Skin epidermis (tissue), 12 donors: Measurements from ENCODE around the gene AMZ1.
"Not testable (repeated sequence)": the region's sequence is repeated elsewhere in the genome, so short reads cannot be mapped to it uniquely, and the experiment has no call there.

Experiments used
- H3K27ac ChIP-seq, 21 experiments: fragments of 200-600 bp; sonication (generic) in 11 of 21; one replicate each; pipeline ENCODE4 v1.5.0; 2020; ENCODE audit warnings: mild to moderate bottlenecking in 3 of 21, inconsistent platforms in 2 of 21, moderate library complexity in 2 of 21
- H3K4me3 ChIP-seq, 7 experiments: fragments of 200-600 bp; sonication (generic) in 2 of 7; one replicate each; pipeline ENCODE4 v1.5.0; 2020; ENCODE audit warnings: inconsistent platforms in 2 of 7, mild to moderate bottlenecking in 2 of 7, moderate library complexity in 1 of 7

Gene AMZ1

GRCh38 chr7:2665359-2665791 is 22.6 kb upstream of the AMZ1 start:
- H3K4me3 ChIP-seq, result no peak overlapping the region
- H3K27ac ChIP-seq, result no peak overlapping the region

DNA sequence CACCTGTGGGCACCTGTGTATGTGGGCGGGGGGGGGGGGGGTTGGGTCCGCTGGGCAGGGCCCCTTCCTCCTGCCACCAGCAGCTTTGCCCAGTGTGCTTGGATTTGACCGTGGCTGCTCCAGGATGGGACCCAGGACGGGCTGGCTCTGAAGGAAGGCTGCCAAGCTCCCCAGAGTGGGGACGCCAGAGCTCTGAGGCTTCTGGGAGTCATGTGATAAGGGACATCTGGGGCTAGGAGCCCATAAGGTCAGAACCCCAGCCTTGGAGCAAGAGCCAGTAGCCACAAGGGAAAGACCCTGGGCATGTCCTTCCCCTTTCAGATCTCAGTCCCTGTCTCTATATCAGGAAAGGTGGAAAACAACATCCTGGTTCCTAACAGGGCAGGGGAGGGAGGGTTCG is 21.8 kb upstream of the AMZ1 start:
- Histone ChIP-seq H3K4me3 (no peak overlapping the region), H3K27ac (no peak overlapping the region)

- H3K27ac ChIP-seq, result no peak overlapping the region
Measured at GRCh38 chr7:2666588-2667250, 21.3 kb upstream of the AMZ1 start.

GRCh38 chr7:2667843-2668242 is 20.2 kb upstream of the AMZ1 start:
- no peak overlapping the region for H3K27ac ChIP-seq
- H3K4me3 ChIP-seq, result no peak overlapping the region

More at GRCh38 chr7:2666588-2667250, 21.3 kb upstream of the AMZ1 start:
- no peak overlapping the region for H3K4me3 ChIP-seq

- Histone ChIP-seq H3K4me3 (no peak overlapping the region), H3K27ac (no peak overlapping the region)
Measured at GRCh38 chr7:2668401-2668800, 19.6 kb upstream of the AMZ1 start.

DNA sequence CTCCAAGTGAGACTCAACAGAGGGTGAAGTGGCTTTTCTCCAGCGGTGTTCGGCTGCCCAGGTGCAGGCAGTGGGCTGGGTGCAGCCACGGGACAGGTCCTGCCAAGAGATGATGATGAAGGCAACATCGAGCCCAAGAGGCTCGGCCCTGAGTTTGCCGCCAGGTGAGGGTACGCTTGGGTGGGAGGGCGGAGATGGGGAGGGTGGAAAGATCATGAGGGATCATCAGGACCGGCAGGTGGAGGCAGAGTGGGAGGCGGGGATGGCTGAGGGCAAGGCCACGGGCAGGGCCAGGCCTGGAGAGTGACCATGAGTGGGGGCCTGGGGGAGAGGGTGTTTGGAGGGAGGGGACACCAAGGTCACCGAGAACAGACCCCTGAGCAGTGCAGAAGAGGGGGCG is 17.8 kb upstream of the AMZ1 start:
- H3K4me3 ChIP-seq, result no peak overlapping the region
- no peak overlapping the region for H3K27ac ChIP-seq

DNA sequence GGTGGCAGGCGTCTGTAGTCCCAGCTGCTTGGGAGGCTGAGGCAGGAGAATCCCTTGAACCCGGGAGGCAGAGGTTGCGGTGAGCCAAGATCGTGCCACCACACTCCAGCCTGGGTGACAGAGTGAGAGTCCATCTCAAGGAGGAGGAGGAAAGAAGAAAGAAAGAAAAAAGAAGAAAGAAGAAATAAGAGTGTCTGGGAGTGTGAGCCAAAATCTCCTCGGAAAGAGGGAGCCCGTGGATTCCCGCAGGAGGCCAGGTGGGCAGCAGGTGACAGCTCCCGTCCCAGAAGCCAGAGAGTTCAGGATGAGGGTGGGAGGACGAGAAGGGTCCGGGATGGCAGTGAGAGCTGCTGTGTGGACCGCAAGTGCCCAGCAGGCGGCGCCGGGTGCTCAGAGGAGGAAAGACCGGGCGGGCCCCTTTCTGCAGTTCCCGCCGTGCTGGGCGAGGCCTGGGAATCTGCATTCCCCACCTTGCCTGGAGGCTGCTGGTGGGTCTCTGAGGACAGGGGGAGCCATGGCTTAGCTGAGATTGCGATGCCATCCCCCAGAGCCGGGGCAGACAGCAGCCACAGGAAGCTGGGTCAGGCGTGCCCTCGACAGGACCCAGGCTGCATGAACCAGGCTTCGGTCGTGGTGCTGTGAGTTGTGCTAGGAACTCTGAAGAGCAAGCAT is 17.1 kb upstream of the AMZ1 start:
- Histone ChIP-seq H3K27ac (no peak overlapping the region), H3K4me3 (no peak overlapping the region)

DNA sequence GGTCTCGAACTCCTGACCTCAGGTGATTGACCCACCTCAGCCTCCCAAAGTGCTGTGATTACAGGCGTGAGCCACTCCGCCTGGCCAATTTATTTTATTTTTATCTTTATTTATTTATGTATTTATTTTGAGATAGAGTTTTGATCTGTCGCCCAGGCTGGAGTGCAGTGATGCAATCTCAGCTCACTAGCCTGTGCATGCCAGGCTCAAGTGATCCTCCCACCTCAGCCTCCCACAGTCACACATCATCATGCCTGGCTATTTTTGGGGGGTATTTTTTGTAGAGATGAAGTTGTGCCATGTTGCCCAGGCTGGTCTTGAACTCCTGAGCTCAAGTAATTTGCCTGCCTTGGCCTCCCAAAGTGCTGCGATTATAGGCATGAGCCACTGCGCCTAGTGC is 14.8 kb upstream of the AMZ1 start:
- H3K27ac ChIP-seq, H3K4me3 ChIP-seq: not testable (repeated sequence)

- no peak overlapping the region for H3K27ac ChIP-seq
- no peak overlapping the region for H3K4me3 ChIP-seq
Measured at GRCh38 chr7:2673934-2674333, 14.1 kb upstream of the AMZ1 start.

- H3K4me3 ChIP-seq, result no peak overlapping the region
- no peak overlapping the region for H3K27ac ChIP-seq
Measured at GRCh38 chr7:2675256-2675764, 12.7 kb upstream of the AMZ1 start.

DNA sequence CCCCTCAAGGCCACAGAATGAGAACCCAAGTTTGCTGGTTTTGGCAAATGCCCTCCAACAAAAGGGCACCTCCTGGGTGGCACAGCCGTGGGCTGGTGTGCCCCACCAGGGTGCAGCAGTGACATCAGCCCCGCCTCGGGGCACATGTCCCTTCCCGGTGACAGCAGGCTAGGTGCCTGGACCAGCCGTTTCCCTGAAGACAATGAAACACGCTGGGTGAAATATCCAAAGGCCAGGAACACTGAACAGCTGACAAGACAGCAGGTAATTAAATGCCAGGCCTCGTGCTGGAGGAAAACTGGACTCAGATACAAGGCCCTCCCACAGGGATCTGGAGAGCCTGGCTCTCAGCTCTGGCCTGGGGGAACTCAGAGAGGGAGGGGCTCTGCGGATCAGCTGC is 11.4 kb upstream of the AMZ1 start:
- not testable (repeated sequence) for H3K27ac ChIP-seq, H3K4me3 ChIP-seq

- H3K4me3 ChIP-seq, H3K27ac ChIP-seq: not testable (repeated sequence)
Measured at GRCh38 chr7:2678454-2678853, 9.5 kb upstream of the AMZ1 start.

DNA sequence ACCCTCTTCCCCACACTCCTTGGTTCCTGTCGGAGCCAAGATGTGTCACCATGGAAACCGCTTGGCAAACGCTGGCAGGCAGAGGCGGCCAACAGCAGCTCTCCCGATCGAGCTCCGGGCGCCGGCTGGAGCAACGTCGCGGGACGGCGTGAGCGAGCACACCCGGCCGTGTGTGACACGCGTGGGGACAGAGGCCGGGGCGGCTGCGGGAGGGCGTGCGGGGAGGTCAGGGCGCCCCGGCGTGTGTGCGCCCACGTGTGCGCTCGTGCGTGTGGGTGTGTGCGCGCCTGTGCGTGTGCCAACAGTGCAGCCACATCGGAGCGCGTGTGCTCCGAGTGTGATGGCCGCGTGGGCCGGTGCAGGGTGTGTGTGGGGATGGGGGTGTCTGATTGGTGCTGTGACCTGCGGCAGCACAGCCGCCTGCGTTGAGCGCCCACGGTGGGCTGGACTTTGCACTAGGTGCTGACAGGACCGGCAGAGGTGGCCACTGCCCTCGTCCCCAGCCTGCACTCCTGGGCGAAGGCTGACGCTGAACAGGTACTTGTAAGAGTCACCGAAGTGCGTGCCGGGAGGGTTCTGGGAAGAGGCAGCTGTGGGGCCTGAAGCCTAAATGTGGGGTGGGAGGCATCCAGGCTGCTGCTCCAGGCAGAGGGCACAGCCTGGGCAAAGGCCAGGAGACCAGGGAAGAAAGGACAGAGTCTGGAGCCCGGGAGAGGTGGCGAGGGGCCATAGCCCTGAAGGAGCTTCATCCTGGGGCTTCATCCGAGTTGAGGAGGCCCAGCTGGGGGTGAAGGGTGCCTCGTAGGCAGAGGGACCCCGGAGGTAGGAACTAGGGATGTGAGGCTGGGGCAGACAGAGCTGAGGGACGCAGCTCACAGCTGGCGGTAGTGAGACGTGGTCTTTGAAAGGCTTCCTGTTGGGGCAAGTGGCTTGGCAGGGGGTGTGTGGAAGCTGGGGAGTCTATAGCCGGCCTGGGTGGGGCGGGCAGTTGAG is 8.6 kb upstream of the AMZ1 start:
- H3K27ac ChIP-seq, H3K4me3 ChIP-seq: not testable (repeated sequence)

GRCh38 chr7:2680256-2680655 is 7.7 kb upstream of the AMZ1 start:
- Histone ChIP-seq H3K4me3 (no peak overlapping the region), H3K27ac (no peak overlapping the region)

DNA sequence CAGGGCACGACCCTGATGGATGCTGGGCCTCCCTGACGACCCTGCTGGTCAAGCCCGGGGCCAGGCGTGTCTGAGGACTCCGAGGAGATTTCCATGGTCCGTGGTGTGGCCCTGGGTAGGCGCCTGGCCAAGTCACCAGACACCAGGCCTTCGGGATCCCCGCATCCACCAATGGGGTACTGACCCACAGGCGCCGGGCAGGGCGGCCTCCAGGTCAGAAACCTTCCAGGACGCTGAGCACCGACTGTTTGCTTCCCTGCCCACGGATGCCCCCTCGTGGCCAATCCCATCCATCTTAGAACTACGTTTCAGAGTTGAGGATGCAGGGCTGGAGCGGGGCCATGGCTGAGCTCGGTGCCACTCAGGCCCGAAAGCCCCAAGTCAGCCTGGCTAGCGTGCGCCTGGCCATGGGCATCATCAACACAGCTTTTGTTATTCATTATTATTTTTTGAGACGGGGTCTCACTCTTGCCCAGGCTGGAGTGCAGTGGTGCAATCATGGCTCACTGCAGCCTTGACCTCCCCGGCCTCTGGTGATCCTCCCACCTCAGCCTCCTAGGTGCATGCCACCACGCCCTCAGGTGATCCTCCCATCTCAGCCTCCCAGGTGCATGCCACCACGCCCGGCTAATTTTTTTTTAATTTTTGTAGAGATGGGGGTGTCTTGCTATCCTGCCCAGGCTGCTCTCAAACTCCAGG is 7.1 kb upstream of the AMZ1 start:
- Histone ChIP-seq H3K4me3 (no peak overlapping the region), H3K27ac (no peak overlapping the region)

- no peak overlapping the region for H3K4me3 ChIP-seq
- no peak overlapping the region for H3K27ac ChIP-seq
Measured at GRCh38 chr7:2681929-2682799, 5.8 kb upstream of the AMZ1 start.

DNA sequence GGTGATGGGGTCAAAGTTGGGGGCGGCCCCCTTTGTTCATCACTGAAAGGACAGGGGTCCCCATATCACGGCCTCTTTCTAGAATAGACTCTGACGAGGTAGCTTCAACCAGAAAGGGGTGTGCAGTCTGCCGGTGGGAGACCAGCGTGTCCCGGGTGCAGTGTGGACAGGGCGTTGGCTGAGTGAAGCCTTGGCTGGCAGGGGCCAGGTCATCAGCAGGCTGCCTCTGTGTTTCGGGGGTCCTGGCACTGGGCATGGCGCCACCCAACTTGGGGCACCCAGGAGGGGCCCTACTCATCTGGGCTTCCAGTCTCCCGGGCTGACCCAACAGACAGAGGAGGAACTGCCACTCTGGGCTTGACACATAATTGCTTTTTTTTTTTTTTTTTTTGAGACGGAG is 3.5 kb upstream of the AMZ1 start:
- Histone ChIP-seq H3K27ac (no peak overlapping the region), H3K4me3 (no peak overlapping the region)

- Histone ChIP-seq H3K4me3 (no peak overlapping the region), H3K27ac (no peak overlapping the region)
Measured at GRCh38 chr7:2686101-2686500, 1.9 kb upstream of the AMZ1 start.

GRCh38 chr7:2687338-2687869 is 598 bp upstream of the AMZ1 start:
- no peak overlapping the region for H3K27ac ChIP-seq
- peak overlapping the region in 1 of 7 experiments; percentile 30 for H3K4me3 ChIP-seq
